Measurements from ENCODE around the gene CCR2.

GRCh38 chr3:46356276-46356675 lies 2.4 kb downstream of the CCR2 start:
- TF ChIP-seq CTCF (IDR thresholded peaks at IDR 0.05) (no peak), EP300 (IDR thresholded peaks at IDR 0.05) (no peak)
